M059J (cell line): Measurements from ENCODE around the gene TNRC6A. TPM values are rescaled to one million over a fixed set of nuclear protein-coding genes. Genes with fewer than 3 reads are reported as not detected.
A peak's percentile ranks its signal among the peaks of the same experiment; 100 is the strongest.
"Not testable (repeated sequence)": the region's sequence is repeated elsewhere in the genome, so short reads cannot be mapped to it uniquely, and the experiment has no call there.

ENCODE experiments used
- DNase-seq: peaks from one replicate; pipeline ENCODE4 v3.0.0-alpha.2; 2012; ENCODE audit warnings: low read depth
- total RNA-seq: library from RNA; depleted of rRNA; stranded (reverse); fragments of >200 nt; shearing (Covaris generic); gene quantifications from 2 replicates; pipeline ENCODE4 v1.2.3, GENCODE V29; 2014

Gene TNRC6A
- total RNA-seq, 1 experiment from 2014 or later: 21.5 TPM

- DNase-seq: no peak
These were observed 85.6 kb downstream of the TNRC6A start for GRCh38 chr16:24815021-24815420.

GRCh38 chr16:24816688-24817087 is 87.2 kb downstream of the TNRC6A start:
- no peak for DNase-seq

- no peak for DNase-seq
These were observed 90.1 kb downstream of the TNRC6A start for GRCh38 chr16:24819462-24820040.

GRCh38 chr16:24820522-24820921 is 91.1 kb downstream of the TNRC6A start:
- DNase-seq: no peak

GRCh38 chr16:24821129-24821528 is 91.7 kb downstream of the TNRC6A start:
- no peak for DNase-seq

- DNase-seq: no peak
These were observed 93.1 kb downstream of the TNRC6A start for GRCh38 chr16:24822542-24822941.

GRCh38 chr16:24822974-24823373 is 93.5 kb downstream of the TNRC6A start:
- DNase-seq: no peak

GRCh38 chr16:24825696-24826095 is 96.2 kb downstream of the TNRC6A start:
- DNase-seq: no peak

- no peak for DNase-seq
These were observed 96.7 kb downstream of the TNRC6A start for GRCh38 chr16:24826096-24826690.

- DNase-seq: no peak
These were observed 97.5 kb downstream of the TNRC6A start for GRCh38 chr16:24826817-24827566.

- DNase-seq: no peak
These were observed 99.7 kb downstream of the TNRC6A start for GRCh38 chr16:24829153-24829552.

GRCh38 chr16:24833352-24833751 is 103.9 kb downstream of the TNRC6A start:
- no peak for DNase-seq

GRCh38 chr16:24834459-24835335 is 105.2 kb downstream of the TNRC6A start:
- peak; percentile 65 for DNase-seq

GRCh38 chr16:24836836-24837235 is 107.4 kb downstream of the TNRC6A start:
- DNase-seq: no peak

GRCh38 chr16:24837969-24838368 is 108.5 kb downstream of the TNRC6A start:
- no peak for DNase-seq

GRCh38 chr16:24838554-24839266 is 109.3 kb downstream of the TNRC6A start:
- peak; percentile 74 for DNase-seq

GRCh38 chr16:24839347-24839972 is 110.0 kb downstream of the TNRC6A start:
- no peak for DNase-seq

GRCh38 chr16:24841291-24841690 is 111.8 kb downstream of the TNRC6A start:
- peak; percentile 36 for DNase-seq

GRCh38 chr16:24844101-24845030 is 114.9 kb downstream of the TNRC6A start:
- DNase-seq: peak; percentile 82

GRCh38 chr16:24845031-24845365 is 115.5 kb downstream of the TNRC6A start:
- DNase-seq: not testable (repeated sequence)
